ENCODE results near the gene MAP1S.

The MAP1S gene

GRCh38 chr19:17679526-17680229 is 39.6 kb upstream of the MAP1S start:
- ChIA-PET CTCF (interaction anchor here (0.8 to 1.6 kb wide), 2 partner anchors 106 to 184 kb away, joined by 3 to 5 read pairs; no protein-coding TSS in a partner anchor), POLR2A (no interaction called here)
- no peak for TF ChIP-seq CTCF (IDR thresholded peaks at IDR 0.05; ENCODE audit: control extremely low read depth, extremely low read depth, low read depth, missing control alignments)
- no peak for DNase-seq (ENCODE audit: extremely low spot score)

GRCh38 chr19:17680230-17680722 is 39.0 kb upstream of the MAP1S start:
- ChIA-PET CTCF (no interaction called here), POLR2A (no interaction called here)
- TF ChIP-seq CTCF (IDR thresholded peaks at IDR 0.05; ENCODE audit: control extremely low read depth, extremely low read depth, low read depth, missing control alignments): no peak
- peak; percentile 84 for DNase-seq (ENCODE audit: extremely low spot score)

GRCh38 chr19:17681505-17682125 is 37.7 kb upstream of the MAP1S start:
- ChIA-PET POLR2A (no interaction called here), CTCF (interaction anchor here (1.1 kb wide), 2 partner anchors 23 to 102 kb away, joined by 3 read pairs; no protein-coding TSS in a partner anchor)
- DNase-seq (ENCODE audit: extremely low spot score): peak; percentile 64
- no peak for TF ChIP-seq CTCF (IDR thresholded peaks at IDR 0.05; ENCODE audit: control extremely low read depth, extremely low read depth, low read depth, missing control alignments)

GRCh38 chr19:17682273-17682672 is 37.0 kb upstream of the MAP1S start:
- TF ChIP-seq CTCF (IDR thresholded peaks at IDR 0.05; ENCODE audit: control extremely low read depth, extremely low read depth, low read depth, missing control alignments): no peak
- ChIA-PET CTCF (interaction anchor here (1.0 to 1.1 kb wide), 3 partner anchors 22 to 102 kb away, joined by 3 to 4 read pairs (median 3); no protein-coding TSS in a partner anchor), POLR2A (no interaction called here)
- no peak for DNase-seq (ENCODE audit: extremely low spot score)

GRCh38 chr19:17683078-17683477 is 36.2 kb upstream of the MAP1S start:
- TF ChIP-seq CTCF (IDR thresholded peaks at IDR 0.05; ENCODE audit: control extremely low read depth, extremely low read depth, low read depth, missing control alignments): no peak
- CTCF ChIA-PET: interaction anchor here (1.0 kb wide), 1 partner anchor 101 kb away, joined by 4 read pairs; no protein-coding TSS in a partner anchor
- POLR2A ChIA-PET: no interaction called here
- no peak for DNase-seq (ENCODE audit: extremely low spot score)

GRCh38 chr19:17684256-17684655 is 35.0 kb upstream of the MAP1S start:
- no peak for DNase-seq (ENCODE audit: extremely low spot score)
- CTCF ChIA-PET: no interaction called here
- POLR2A ChIA-PET: no interaction called here
- no peak for TF ChIP-seq CTCF (IDR thresholded peaks at IDR 0.05; ENCODE audit: control extremely low read depth, extremely low read depth, low read depth, missing control alignments)

All from GM10248 (cell line).